OCI-LY7 (cell line): ENCODE data around the gene MAPKAPK5. TPM values are rescaled to one million over a fixed set of nuclear protein-coding genes. Genes with fewer than 3 reads are reported as not detected.

Experiments
- BruUV-seq: library from RNA; stranded (reverse); fragments of 400-500 nt; replicated peaks from 2 replicates; lab custom pipeline; 2021; lab: Mats Ljungman, UMichigan
- CTCF ChIA-PET: fragments of 300-600 bp; sonication (Branson Sonifier 250); formaldehyde crosslinking; loops from one replicate; lab custom pipeline; 2022; ENCODE audit warnings: antibody characterized with exemption; ENCODE audit not compliant: unreplicated experiment; lab: Charles Lee
- POLR2A ChIA-PET: fragments of 300-600 bp; sonication (Branson Sonifier 250); formaldehyde crosslinking; loops from one replicate; lab custom pipeline; 2022; ENCODE audit warnings: antibody characterized with exemption; lab: Charles Lee
- DNase-seq: peaks from one replicate; pipeline ENCODE4 v3.0.0-alpha.2; 2015; ENCODE audit warnings: low spot score
- H2AFZ ChIP-seq: fragments of 200-600 bp; sonication (generic), shearing (Covaris generic); 2 replicates; pipeline ENCODE4 v1.6.1; 2014; ENCODE audit warnings: mild to moderate bottlenecking, antibody characterized with exemption, low read length, moderate library complexity
- H3K27ac ChIP-seq: fragments of 200-600 bp; sonication (generic); 2 replicates; pipeline ENCODE4 v1.5.1; 2014; ENCODE audit warnings: mixed run types, low read depth, mild to moderate bottlenecking, moderate library complexity, low read length, inconsistent platforms; ENCODE audit not compliant: poor library complexity, severe bottlenecking
- H3K36me3 ChIP-seq: fragments of 200-600 bp; sonication (generic); 2 replicates; pipeline ENCODE4 v1.6.1; 2014; ENCODE audit warnings: mild to moderate bottlenecking, antibody characterized with exemption, low read length, moderate library complexity, mixed read lengths; ENCODE audit not compliant: insufficient read depth
- H3K4me1 ChIP-seq: fragments of 200-600 bp; sonication (generic); 2 replicates; pipeline ENCODE4 v1.5.1; 2014; ENCODE audit warnings: mild to moderate bottlenecking, low read length; ENCODE audit not compliant: insufficient read depth, poor library complexity, severe bottlenecking
- H3K4me2 ChIP-seq: fragments of 200-600 bp; sonication (generic); 2 replicates; pipeline ENCODE4 v1.6.1; 2014; ENCODE audit warnings: mild to moderate bottlenecking, low read length
- H3K4me3 ChIP-seq: fragments of 200-600 bp; sonication (generic); 2 replicates; pipeline ENCODE4 v1.5.1; 2014; ENCODE audit warnings: mild to moderate bottlenecking, low read depth, low read length; ENCODE audit not compliant: poor library complexity, severe bottlenecking
- H3K79me2 ChIP-seq: fragments of 200-600 bp; sonication (generic); 2 replicates; pipeline ENCODE4 v1.6.1; 2016; ENCODE audit warnings: low read depth, mild to moderate bottlenecking, low read length, moderate library complexity, mixed read lengths; ENCODE audit not compliant: insufficient read depth
- H3K9me2 ChIP-seq: fragments of 200-600 bp; sonication (generic); 2 replicates; pipeline ENCODE4 v1.6.1; 2016; ENCODE audit warnings: mild to moderate bottlenecking, low read length, mixed read lengths; ENCODE audit not compliant: insufficient read depth
- H3K9me3 ChIP-seq: fragments of 200-600 bp; sonication (generic); 2 replicates; pipeline ENCODE4 v1.6.1; 2014; ENCODE audit warnings: mild to moderate bottlenecking, mixed run types, low read length, mixed read lengths
- H4K20me1 ChIP-seq: fragments of 200-600 bp; sonication (generic); 2 replicates; pipeline ENCODE4 v1.6.1; 2014; ENCODE audit warnings: mild to moderate bottlenecking, antibody characterized with exemption, low read length, moderate library complexity, mixed read lengths; ENCODE audit not compliant: insufficient read depth
- CTCF ChIP-seq: fragments of 200-600 bp; sonication (generic); conservative IDR thresholded peaks from 2 replicates; pipeline ENCODE4 v1.5.1; 2014; ENCODE audit warnings: mild to moderate bottlenecking, antibody characterized with exemption, low read length, moderate library complexity, mixed read lengths
- EZH2phosphoT487 ChIP-seq: fragments of 200-600 bp; sonication (generic); IDR thresholded peaks from 2 replicates; pipeline ENCODE4 v1.6.1; 2018; ENCODE audit warnings: low read depth, borderline replicate concordance, mild to moderate bottlenecking, mixed run types, antibody characterized with exemption, low read length, moderate library complexity, mixed read lengths
- intact Hi-C: fragments of 100-400 bp; cut with micrococcal nuclease; formaldehyde crosslinking; loops from one replicate; pipeline ENCODE4 v1.10.0; 2022; ENCODE audit not compliant: unreplicated experiment
- total RNA-seq, 2 experiments: library from RNA; depleted of rRNA in 1 of 2; stranded (reverse); fragments of >200 nt in 1 of 2; shearing (Covaris generic) in 1 of 2; gene quantifications; 2 replicates each; pipeline ENCODE4 v1.2.3, GENCODE V29; 2014 to 2022

MAPKAPK5 gene
- total RNA-seq, 2 experiments from 2014 or later: 74.6 to 83.5 TPM

GRCh38 chr12:111927346-111927745, 85.3 kb downstream of the MAPKAPK5 start:
- Histone ChIP-seq H3K27ac (no peak overlapping the region), H3K4me2 (no peak overlapping the region), H3K4me1 (no peaks in the 10 kb centered on the region), H3K9me2 (no peaks in the 10 kb centered on the region), H4K20me1 (no peaks in the 10 kb centered on the region), H3K79me2 (no peaks in the 10 kb centered on the region), H3K4me3 (no peak overlapping the region), H3K36me3 (no peaks in the 10 kb centered on the region), H3K9me3 (no peaks in the 10 kb centered on the region), H2AFZ (no peak overlapping the region)
- intact Hi-C loops: no loop called here
- TF ChIP-seq CTCF: no peak
- TF ChIP-seq EZH2phosphoT487: no peak
- no TSS peak for BruUV-seq
- ChIA-PET CTCF (no interaction called here), POLR2A (no interaction called here)
- DNase-seq: no peak

- CTCF ChIA-PET: no interaction called here
- no peaks in the 10 kb centered on the region for H3K9me3 ChIP-seq
- no peak overlapping the region for H2AFZ ChIP-seq
- no peaks in the 10 kb centered on the region for H3K4me1 ChIP-seq
- H3K27ac ChIP-seq: no peak overlapping the region
- H3K9me2 ChIP-seq: no peaks in the 10 kb centered on the region
- TF ChIP-seq CTCF: no peak
- no peak for TF ChIP-seq EZH2phosphoT487
- no peak overlapping the region for H3K4me3 ChIP-seq
- intact Hi-C loops: no loop called here
- POLR2A ChIA-PET: interaction anchor here (0.7 kb wide), 1 partner anchor 625 kb away, joined by 5 read pairs; no protein-coding TSS in a partner anchor
- no peaks in the 10 kb centered on the region for H3K79me2 ChIP-seq
- H3K36me3 ChIP-seq: no peaks in the 10 kb centered on the region
- DNase-seq: no peak
- no peak overlapping the region for H3K4me2 ChIP-seq
- BruUV-seq: no TSS peak
- H4K20me1 ChIP-seq: no peaks in the 10 kb centered on the region
These were observed 90.2 kb downstream of the MAPKAPK5 start for GRCh38 chr12:111932241-111932640.

- H3K4me2 ChIP-seq: no peak overlapping the region
- no TSS peak for BruUV-seq
- H3K9me3 ChIP-seq: no peaks in the 10 kb centered on the region
- no peak overlapping the region for H3K27ac ChIP-seq
- no peaks in the 10 kb centered on the region for H3K79me2 ChIP-seq
- H3K36me3 ChIP-seq: no peaks in the 10 kb centered on the region
- no peaks in the 10 kb centered on the region for H4K20me1 ChIP-seq
- ChIA-PET POLR2A (interaction anchor here (1.0 kb wide), 1 partner anchor 232 kb away, joined by 3 read pairs; no protein-coding TSS in a partner anchor), CTCF (no interaction called here)
- no peak overlapping the region for H2AFZ ChIP-seq
- H3K4me3 ChIP-seq: no peak overlapping the region
- TF ChIP-seq CTCF (no peak), EZH2phosphoT487 (no peak)
- intact Hi-C loops: no loop called here
- no peak for DNase-seq
- no peaks in the 10 kb centered on the region for H3K4me1 ChIP-seq
- no peaks in the 10 kb centered on the region for H3K9me2 ChIP-seq
These were observed 94.8 kb downstream of the MAPKAPK5 start for GRCh38 chr12:111936869-111937268.
